HK-2 (cell line): ENCODE measurements around the gene EXOG.

Source experiments
- DNase-seq: peaks from one replicate; pipeline ENCODE4 v3.0.0-alpha.2; 2018; ENCODE audit not compliant: unreplicated experiment

Gene EXOG

DNA sequence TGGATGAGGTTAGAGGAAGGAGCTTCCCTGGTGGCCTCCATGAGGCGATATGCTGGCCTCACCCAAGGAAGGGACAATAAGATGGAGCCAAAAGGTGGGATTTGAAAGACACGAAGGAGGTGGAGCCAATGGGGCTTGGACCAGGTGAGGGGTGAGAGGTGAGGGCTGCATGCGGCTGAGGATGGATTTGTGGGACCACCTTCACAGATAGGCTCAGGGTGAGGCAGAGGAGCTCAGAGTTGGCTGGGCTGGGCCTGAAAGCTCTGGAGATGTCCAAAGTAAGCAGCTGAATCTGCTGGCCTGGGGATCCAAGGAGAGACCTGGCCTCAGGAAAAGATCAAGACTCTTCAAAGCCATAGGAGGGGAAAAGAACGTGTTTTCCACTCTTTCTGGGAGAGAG, 49.8 kb downstream of the EXOG start:
- DNase-seq, result no peak

DNA sequence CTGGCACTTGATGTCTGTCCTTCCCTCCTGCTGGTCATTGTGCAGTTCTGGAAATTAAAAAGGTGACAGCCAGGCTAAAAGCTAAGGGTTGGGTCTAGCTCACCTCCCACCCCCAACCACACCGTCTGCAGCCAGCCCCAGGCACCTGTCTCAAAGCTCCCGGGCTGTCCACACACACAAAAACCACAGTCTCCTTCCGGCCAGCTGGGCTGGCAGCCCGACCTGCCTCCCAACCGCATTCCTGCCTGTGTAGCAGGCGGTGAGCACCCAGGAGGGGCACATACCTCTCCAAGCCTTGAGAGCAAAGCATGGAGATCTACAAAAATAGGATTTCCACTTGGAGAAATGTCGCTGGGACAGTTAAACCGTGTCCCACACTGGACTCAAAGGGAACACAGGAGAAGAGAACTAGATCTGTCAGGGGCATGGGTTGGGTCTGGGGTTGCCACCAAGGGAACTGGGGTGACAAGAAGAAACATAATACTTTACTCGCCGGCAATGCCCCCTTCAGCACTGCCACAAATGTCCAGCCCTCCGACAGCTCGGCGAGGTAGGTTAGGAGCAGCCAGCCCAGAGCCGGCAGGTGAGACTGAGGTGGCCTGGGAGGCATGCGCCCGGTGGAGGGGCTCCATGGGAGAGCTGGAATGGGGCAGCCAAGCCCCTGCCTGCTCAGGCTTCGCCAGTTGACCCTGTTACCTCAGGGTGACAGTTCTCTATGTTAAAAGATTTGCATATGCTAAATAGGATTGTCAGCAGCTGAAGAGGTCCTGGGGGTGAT, 52.2 kb downstream of the EXOG start:
- no peak for DNase-seq

DNA sequence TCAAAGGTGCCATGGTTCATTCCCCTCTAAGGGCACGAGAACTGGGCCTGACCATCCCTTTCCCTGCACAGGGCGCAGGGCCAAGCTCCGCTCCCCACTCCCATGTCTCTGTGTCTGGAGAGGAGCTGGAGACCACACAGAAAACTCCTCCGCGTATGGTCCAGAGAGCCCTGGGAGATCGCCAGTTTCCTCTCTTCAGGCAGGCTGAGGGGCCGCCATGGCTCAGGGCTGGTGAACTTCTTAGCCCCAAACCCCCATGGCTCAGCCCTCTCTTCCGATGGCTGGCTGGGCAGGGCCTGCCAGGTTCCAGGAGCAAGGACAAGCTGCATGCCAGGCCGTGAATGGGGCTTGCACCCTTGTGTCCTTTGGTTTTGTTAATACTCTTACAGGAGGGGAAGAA, 52.9 kb downstream of the EXOG start:
- no peak for DNase-seq

GRCh38 chr3:38549486-38549885, 53.3 kb downstream of the EXOG start:
- no peak for DNase-seq

DNA sequence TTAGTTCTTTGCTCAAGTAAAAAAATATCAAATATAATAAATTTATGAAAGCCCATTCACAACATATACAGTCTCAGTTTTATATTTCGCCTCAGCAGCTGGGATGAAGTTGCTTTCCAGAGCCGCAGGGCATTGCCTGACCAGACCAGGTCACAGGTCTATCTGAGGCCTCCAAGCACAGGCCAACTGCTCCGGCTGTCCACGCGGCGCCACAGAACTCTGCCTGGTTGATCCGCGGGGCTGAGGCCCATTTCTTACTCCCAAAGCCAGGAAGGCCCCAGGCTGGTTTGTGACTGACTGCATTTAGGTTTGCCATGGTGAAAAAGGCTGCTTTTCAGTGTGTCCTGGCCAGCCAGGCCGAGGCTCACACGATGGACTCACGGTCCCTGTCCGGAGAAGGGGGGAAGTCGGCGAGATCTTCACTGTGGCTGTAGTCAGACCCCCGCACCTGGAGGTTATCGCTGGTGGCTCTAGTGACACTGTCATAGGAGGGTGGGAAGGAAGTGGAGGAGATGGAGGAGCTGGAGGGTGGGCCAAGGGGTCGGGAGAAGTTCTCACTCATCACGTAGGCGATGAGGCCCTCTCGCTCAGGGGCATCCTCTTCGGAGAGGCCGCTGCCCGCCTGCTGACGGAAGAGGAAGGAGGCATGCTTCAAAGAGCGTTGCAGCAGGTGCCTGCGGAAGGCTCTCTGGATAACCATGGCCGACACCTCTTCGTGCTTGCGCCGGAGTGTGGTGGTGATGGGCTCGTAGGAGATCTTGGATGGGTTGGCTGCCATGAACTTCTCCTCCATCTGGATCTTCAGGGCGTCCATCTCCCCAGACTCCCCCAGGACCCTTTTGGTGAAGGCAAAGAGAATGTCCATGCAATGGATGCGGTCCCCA, 54.1 kb downstream of the EXOG start:
- no peak for DNase-seq

DNA sequence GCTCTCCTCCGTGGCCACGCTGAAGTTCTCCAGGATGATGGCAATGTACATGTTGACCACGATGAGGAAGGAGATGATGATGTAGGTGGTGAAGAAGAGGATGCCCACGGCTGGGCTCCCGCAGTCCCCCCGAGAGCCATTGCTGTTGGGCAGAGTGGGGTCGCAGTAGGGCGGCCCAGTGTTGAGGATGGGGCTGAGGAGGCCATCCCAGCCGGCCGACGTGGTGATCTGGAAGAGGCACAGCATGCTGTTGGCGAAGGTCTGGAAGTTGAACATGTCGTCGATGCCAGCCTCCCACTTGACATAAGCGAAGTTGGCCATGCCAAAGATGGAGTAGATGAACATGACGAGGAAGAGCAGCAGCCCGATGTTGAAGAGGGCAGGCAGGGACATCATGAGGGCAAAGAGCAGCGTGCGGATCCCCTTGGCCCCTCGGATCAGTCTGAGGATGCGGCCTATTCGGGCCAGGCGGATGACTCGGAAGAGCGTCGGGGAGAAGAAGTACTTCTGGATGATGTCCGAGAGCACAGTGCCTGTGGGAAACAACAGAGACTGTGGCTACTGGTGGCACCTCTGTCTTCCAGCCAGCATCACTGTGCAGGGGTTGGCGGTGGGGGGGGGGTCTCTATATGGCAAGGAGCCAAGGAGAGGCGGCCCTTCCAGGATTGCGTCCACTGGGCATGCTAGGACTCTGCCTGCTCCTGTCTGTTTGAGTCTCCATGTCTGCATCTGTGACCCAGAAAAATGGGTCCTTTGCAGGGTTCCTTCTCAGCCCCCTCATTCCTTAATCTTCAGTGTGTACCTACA, 55.1 kb downstream of the EXOG start:
- no peak for DNase-seq

GRCh38 chr3:38552364-38552763, 56.2 kb downstream of the EXOG start:
- no peak for DNase-seq

DNA sequence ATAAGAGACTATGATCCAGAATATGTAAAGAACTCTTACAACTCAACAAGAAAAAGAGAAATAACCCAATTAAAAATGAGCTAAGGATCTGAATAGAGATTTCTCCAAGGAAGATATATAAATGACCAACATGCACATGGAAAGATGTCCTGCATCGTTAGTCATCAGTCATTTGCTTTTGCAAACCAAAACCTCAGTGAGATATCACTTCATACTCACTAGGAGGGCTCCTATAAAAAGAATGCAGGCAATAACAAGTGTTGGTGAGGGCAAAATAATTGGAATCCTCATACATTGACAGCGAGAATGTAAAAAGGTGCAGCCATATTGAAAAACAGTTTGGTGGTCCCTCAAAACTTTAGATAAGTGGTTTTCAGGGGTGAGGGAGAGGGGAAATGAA, 56.9 kb downstream of the EXOG start:
- DNase-seq, result no peak

GRCh38 chr3:38554127-38554827, 58.1 kb downstream of the EXOG start:
- no peak for DNase-seq

- DNase-seq, result no peak
Measured at GRCh38 chr3:38555149-38555840, 59.2 kb downstream of the EXOG start.

- no peak for DNase-seq
Measured at GRCh38 chr3:38555926-38556325, 59.8 kb downstream of the EXOG start.

DNA sequence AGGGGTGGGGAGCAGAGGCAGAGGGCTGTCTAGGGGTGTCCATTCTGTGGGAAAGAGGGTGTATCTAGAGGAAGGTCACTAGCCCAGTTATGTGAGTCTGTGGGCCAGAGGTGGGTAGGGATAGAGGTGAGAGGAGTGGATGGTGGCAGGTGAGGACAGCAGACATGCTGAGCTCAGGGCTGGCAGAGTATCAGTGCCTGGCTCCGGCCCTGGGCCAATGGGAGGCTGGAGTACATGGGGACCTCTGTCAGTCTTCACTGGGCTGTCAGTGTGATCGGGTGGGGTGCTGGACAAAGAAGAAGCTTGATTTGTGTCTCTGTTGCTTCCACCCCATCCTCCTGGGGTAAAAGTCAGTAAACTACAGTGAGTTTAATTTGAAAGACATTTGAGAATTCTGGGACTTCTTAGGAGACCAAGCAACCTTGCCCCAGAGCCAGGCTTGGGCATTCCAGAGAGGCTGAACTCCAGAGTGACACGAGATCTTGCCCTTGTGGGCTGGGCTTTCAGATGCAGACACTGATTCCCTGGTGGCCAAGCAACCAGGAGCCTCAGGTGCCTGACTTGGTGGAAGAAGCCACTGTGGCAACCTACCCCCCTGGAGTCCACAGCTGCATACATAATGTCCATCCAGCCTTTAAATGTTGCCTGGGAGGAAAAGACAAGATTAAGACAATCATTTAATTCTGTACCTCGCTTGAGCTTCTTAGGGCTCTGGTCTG, 60.7 kb downstream of the EXOG start:
- no peak for DNase-seq

- no peak for DNase-seq
Measured at GRCh38 chr3:38558864-38559263, 62.7 kb downstream of the EXOG start.

GRCh38 chr3:38560284-38560683, 64.1 kb downstream of the EXOG start:
- no peak for DNase-seq

GRCh38 chr3:38560996-38561717, 65.0 kb downstream of the EXOG start:
- no peak for DNase-seq

DNA sequence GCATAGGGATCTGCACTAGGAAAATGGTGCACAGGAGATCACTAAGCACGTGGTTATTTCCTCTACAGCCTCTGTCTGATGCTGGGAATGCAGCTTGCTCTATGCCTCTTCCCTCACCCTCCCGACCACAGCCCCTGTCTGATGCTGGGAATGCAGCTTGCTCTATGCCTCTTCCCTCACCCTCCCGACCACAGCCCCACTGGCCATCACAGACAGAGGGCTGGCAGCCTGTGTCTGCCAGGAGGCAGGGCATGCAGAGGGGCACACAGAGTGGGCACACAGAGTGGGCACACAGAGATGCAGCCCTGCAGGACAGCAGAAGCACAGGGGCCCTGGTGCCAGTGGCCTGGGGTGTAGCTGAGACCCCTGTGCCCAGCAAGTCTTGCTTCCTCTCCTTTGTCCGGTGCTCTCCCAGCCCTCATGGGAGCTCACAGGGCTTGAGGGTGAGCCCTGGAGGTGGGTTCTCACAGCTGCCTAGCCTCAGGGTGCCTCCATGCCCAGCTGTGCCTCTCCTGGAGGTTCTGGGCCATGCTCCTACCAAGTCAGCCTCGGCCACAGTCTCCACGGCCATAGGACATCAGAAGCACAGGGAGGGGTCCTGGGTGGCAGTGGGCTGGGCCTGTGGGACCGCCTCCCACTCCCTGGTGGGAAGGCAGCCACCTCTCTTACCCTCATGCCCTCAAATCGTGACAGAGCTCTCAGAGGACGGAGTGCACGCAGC, 65.8 kb downstream of the EXOG start:
- DNase-seq, result no peak

GRCh38 chr3:38562467-38562925, 66.4 kb downstream of the EXOG start:
- no peak for DNase-seq

DNA sequence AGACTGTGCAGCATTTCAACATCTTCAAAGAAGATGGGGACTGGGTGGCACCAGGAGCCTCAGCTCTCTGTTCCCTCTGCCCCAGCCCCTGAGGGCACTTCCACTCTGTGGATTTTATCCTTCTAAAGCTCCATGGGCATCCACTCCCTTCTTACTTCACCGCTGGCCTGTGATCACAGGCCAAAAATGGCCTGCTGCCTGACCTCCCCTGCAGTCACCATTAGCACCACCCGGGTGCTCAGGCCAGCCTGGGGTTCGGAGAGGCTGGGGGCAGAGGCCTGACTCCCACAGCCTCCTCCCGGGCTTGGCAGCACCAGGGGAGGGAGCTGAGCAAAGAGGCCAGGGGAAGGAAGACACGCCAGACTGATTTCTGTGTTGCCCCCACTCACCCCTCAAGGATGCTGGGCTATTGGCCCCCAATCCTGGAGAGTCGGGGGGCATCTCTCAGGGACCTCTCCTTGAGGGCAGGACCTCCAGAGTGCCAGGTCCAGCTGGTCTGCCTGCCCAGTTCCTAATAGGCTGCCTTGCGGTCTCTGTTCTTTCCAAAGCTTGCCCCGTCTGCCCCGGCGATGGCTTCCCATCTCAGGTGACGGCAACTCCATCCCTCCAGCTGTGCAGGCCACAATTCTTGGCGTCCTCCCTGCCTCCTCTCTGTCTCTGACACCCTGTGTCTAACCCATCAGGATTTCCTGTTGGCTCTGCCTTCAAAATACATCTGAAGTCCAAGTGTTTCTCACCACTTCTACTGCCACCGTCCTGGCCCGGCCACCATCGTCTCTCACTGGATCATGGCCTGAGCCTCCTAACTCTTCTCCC, 67.1 kb downstream of the EXOG start:
- DNase-seq, result no peak
